Stimulated activated CD8-positive, alpha-beta memory T cell treated with anti-CD3 and anti-CD28 coated beads, Interleukin-2, amount 100 ng/mL, for 1 hour (primary cell): ENCODE results near the gene ARL4D.
"Not testable (repeated sequence)": the region's sequence is repeated elsewhere in the genome, so short reads cannot be mapped to it uniquely, and the experiment has no call there.

ENCODE experiments used
- DNase-seq, 2 donors: peaks; one replicate each; pipeline ENCODE4 v3.0.0-alpha.2; 2020; ENCODE audit warnings: low read depth in 2 of 2

Gene ARL4D

DNA sequence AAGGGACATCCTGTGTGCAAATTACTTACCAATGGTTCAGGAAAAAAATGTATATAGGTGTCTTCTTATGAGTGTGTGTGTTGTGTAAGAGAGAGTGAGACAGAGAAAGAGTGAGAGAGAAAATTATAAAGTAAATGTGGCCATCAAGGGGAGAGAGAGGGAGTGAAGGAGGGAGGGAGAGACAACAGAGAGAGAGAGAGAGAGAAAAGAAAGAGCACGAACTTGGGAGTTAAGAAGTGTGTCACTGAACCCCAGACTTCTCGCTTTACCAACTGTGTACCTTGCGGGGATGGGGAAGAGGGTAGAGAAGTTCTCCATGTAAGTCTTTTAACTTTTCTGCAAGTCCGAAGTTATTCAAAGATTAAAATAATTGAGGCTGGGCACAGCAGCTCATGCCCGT is 28.8 kb upstream of the ARL4D start:
- DNase-seq: no peak

DNA sequence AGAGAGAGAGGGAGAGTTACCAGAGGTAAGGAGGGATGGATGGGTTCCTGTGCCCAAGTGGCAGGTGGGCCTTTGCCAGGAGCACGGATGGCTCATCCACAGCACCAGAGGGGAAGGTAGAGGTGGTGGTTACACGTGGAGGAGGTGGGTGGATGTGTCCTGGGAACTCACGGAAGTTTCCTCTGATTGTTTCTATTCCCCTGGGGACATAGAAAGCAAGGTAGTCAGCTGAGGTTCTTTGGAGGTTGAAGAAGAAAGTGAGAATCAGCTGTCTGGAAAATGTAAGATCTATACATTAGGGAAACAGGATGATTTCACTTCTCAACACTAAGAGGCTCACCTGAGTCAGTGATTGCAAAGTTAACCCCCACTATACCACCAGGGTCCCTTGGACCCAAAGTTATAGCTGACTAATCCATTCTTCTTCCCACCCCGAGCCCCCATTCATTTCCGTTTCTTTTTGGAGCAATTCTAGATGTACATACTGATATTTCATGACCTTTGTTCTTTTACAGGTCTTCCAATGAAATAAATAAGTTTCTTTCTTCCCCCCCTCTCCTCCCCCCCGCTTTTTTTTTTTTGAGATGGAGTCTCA is 27.5 kb upstream of the ARL4D start:
- no peak for DNase-seq

- DNase-seq: no peak
These were observed 26.4 kb upstream of the ARL4D start for GRCh38 chr17:43372273-43372911.

DNA sequence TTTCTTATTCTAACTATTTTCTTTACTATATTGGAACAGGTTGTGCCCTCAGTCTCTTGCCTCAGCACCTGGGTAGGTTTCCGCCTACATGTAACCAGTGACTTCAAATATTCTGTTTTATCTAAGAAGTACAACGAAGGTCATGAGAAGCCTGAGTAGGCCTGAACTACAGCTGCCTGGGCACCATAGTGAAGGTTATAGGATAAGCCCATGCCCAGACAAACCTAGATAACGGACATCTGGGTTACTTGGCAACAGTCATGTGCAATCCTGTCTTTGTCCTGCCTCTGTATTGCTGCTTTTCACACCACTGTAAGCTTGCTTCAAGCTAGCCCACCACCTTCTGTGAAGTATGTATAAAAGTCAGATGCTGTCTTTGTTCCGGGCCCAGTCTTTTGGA is 25.4 kb upstream of the ARL4D start:
- DNase-seq: no peak

- not testable (repeated sequence) for DNase-seq
These were observed 22.9 kb upstream of the ARL4D start for GRCh38 chr17:43375915-43376314.

DNA sequence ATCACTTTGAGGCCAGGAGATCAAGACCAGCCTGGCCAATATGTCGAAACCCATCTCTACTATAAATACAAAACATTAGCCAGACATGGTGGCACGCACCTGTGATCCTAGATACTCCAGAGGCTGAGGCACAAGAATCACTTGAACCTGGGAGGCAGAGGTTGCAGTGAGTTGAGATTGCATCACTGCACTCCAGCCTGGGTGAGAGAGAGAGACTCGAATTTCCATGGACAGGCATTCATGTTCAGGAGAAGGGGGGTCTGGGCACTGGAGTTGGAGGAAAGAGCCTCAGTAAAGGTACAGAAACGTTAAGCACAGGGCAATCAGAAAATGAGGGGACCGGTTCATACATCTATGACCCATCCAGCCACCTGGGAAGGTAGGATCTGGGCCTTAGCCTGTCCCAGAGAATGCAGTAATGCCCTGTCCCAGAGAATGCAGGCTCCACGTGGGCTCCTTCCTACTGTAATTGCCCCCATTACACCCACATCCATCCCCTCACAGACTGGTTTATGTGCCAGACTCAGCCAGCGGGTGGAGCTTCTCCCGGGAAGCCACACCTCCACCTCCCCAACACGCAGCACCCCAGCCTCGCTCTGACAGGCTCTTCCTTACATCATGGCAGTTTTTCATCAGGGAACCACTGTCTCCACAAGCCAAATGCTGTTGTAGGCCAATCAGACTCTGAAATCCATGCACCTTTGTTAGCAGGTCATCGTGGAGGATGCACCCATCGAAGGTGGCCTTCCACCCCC is 21.6 kb upstream of the ARL4D start:
- no peak for DNase-seq

GRCh38 chr17:43378766-43379165 is 20.0 kb upstream of the ARL4D start:
- DNase-seq: no peak

- DNase-seq: no peak
These were observed 18.5 kb upstream of the ARL4D start for GRCh38 chr17:43380307-43380706.

- DNase-seq: no peak
These were observed 17.6 kb upstream of the ARL4D start for GRCh38 chr17:43381204-43381603.

DNA sequence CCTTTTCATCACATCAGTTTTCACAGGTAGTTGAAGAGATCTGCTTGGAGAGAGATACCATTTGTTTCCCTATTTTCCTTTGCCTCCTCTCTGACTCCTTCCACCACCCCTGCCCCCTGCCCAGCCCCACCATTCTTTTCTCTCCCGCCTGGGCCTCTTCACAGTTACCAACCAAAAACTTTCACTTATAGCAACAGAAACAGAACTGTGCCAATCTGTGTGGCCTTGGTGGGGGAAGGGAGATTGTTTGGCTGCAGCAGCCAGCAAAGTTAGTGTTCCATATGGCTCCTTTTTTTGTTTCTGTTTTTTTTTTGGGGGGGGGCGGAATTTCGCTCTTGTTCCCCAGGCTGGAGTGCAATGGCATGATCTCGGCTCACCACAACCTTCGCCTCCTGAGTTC is 17.2 kb upstream of the ARL4D start:
- no peak for DNase-seq

- no peak for DNase-seq
These were observed 16.0 kb upstream of the ARL4D start for GRCh38 chr17:43382776-43383175.

DNA sequence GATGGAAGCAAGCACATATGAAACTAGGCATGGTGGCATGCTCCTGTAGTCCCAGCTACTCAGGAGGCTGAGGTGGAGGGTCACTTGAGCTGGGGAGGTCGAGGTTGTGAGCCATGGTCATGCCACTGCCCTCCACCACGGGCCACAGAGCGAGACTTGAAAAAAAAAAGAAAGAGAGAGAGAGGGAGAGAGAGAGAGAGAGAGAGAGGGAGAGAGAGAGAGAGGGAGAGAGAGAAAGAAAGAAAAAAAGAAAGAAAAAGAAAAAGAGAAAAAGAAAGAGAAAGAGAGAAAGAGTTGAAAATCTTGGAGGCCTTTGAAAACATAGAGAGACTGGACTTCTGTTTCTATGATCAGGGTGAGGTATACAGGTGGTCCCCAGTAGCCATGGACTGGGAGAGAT is 15.4 kb upstream of the ARL4D start:
- no peak for DNase-seq

DNA sequence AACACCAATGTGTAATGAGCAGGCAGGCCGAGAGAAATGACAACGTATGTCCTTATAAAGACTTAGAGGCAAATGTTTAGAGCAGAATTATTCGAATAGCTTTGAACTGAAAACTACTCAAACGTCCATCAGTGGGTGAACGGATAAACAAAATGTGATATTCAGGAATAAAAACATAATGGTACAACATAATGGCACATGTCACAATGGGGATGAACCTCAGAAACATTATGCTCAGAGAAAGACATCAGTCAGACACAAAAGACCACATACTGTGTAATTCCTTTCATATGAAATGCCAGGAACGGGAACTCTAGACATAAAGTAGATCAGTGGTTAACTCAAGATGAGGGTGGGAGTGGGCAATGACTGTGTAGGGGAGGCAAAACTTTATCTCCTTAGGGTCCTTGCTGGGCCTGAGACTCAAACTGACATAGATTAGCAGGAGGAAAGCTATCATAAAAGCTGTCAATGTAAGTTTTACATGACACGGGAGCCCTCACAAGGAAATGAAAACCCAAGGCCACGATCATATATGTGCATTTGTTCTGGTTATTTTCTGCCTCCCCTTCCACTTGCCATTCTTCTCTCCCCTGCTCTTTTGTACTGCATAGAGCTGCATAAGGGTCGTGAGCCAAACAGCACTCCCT is 14.8 kb upstream of the ARL4D start:
- no peak for DNase-seq

GRCh38 chr17:43384476-43384862 is 14.3 kb upstream of the ARL4D start:
- DNase-seq: no peak

GRCh38 chr17:43385046-43385831 is 13.6 kb upstream of the ARL4D start:
- no peak for DNase-seq

DNA sequence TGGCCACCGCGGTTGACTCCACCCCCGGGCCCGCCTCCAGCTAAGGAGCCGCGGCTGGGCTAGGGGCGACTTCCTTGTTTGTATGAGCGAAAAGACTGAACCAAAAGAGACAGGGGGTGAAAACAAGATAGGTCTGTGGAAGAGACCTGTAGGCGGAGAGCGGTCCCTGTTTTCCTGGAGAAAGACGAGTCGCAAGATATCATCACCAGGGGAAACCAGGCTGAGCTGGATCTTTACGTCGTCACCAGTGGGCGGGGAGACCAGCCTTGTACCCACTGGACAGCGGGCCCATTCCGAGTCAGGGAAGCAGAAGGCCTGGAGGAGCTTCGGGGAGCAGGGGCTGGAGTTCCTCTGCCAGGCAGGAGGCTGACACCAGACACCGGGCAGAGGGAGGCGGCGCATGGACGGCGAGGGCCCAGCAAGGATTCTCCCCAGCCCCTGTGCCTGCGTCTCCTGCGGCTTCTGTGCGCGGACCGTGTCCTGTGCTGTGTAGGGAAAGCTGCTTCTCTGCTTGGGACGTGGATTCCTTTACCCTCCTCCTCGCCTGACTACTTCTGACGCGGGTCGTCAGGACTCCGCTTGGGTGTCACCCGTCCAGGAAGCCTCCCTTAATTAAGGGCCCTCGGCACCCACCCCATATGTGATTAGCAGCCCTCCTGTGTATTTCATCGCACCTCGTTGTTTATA is 10.3 kb upstream of the ARL4D start:
- peak; percentile 76 to 80 for DNase-seq

DNA sequence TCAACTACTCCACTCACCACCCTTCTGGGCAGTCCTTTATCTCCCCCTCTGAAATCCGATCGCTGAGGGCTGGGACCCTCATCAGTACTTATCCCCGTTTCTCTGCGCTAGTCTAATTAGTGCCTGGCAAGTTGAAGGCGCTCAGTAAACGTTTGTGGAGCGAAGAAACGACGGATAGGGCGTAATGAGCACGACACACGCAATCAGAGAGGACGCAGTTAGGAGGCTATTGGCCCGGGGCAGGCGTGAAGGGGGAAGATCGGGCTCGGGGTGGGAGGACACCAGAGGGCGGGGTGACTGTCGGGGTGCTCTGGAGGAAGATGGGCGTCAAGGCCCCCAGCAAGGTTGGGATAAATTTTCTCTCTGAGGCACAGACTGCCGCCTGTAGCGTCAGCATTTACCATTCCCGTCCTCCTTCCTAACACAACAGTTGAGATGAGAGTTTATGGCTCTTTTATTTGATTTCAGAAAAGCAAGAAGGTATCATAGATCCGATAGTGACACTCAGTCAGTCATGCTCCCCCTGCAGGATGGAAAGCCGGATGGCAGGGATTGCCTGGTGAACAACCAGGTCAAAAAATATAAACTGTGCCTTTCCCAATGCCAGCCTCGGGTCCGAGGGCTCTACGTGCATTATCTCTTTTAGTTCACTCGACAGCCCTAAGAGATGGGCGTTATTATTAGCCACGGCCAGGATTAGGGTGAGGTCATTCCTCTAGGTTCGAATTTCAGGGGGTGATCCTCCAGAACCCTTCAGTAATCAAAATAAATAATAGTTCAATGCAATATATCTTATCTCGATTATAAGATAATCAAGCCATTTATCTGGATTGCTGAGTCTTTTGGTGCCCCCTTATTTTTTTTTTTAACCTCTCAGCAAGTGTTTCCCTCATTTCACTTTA is 9.5 kb upstream of the ARL4D start:
- DNase-seq: peak; percentile 59 to 71

- DNase-seq: no peak
These were observed 6.4 kb upstream of the ARL4D start for GRCh38 chr17:43392397-43392796.

- DNase-seq: peak; percentile 72 to 82
These were observed 4.8 kb upstream of the ARL4D start for GRCh38 chr17:43393944-43394482.

DNA sequence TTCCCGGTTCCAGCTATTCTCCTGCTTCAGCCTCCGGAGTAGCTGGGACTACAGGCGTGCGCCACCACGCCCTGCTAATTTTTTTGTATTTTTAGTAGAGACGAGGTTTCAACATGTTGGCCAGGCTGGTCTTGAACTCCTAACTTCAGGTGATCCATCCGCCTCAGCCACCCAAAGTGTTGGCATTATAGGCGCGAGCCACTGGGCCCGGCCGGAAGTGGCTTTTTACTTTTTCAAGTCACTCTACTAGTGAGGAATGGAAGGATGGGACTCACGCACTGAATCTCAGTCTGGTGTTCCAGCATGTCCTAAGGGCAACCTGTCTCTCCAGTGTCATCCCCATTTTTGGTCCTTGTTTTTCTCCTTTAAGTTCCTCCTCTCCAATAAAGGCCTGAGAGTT is 4.1 kb upstream of the ARL4D start:
- DNase-seq: not testable (repeated sequence)
